BE2C (cell line): ENCODE data around the gene CLCNKB.
"Not testable (repeated sequence)": the region's sequence is repeated elsewhere in the genome, so short reads cannot be mapped to it uniquely, and the experiment has no call there.

Experiments
- DNase-seq: peaks from one replicate; pipeline ENCODE4 v3.0.0-alpha.2; 2020
- H3K27me3 ChIP-seq: fragments of 250-450 bp; sonication (Bioruptor Pico); 2 replicates; pipeline ENCODE4 v1.5.1; 2020; ENCODE audit warnings: mild to moderate bottlenecking
- H3K36me3 ChIP-seq: fragments of 250-450 bp; sonication (Bioruptor Pico); 2 replicates; pipeline ENCODE4 v1.5.1; 2020; ENCODE audit warnings: mild to moderate bottlenecking
- H3K4me1 ChIP-seq: fragments of 250-450 bp; sonication (Bioruptor Pico); 2 replicates; pipeline ENCODE4 v1.5.1; 2020
- H3K4me3 ChIP-seq: 2 replicates; pipeline ENCODE4 v1.5.1; 2011; ENCODE audit warnings: low read depth, low read length
- H3K9me3 ChIP-seq: fragments of 250-450 bp; sonication (Bioruptor Pico); 2 replicates; pipeline ENCODE4 v1.5.1; 2020
- CTCF ChIP-seq: IDR thresholded peaks from 2 replicates; pipeline ENCODE4 v1.5.1; 2012; ENCODE audit warnings: mild to moderate bottlenecking, low read depth, low read length

The CLCNKB gene

DNA sequence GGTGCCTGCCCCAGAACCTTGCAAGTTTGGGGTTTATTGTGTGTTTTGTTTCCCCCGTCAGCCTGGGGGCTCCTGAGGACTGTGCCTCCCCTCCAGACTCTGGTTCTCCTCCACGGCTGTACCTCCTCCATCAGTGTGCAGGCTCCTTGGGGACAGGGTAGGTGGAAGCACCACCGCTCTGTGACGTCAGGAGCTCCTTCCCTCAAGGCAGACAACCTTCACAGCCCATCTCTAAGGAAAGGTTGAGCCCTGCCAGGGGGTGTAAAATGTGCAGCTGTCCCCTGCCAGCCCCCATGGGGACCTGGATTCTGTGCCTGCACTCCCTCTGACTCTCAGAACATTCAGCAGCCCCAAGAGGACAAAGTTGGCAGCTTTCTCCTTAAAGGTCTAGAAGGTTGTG is 25.3 kb upstream of the CLCNKB start:
- H3K27me3 ChIP-seq = no peaks in the 10 kb centered on the region
- no peak overlapping the region for H3K4me3 ChIP-seq
- no peaks in the 10 kb centered on the region for H3K36me3 ChIP-seq
- DNase-seq = no peak
- H3K4me1 ChIP-seq = peaks cover 40% of the 10 kb centered on the region
- no peak for TF ChIP-seq CTCF
- no peaks in the 10 kb centered on the region for H3K9me3 ChIP-seq

DNA sequence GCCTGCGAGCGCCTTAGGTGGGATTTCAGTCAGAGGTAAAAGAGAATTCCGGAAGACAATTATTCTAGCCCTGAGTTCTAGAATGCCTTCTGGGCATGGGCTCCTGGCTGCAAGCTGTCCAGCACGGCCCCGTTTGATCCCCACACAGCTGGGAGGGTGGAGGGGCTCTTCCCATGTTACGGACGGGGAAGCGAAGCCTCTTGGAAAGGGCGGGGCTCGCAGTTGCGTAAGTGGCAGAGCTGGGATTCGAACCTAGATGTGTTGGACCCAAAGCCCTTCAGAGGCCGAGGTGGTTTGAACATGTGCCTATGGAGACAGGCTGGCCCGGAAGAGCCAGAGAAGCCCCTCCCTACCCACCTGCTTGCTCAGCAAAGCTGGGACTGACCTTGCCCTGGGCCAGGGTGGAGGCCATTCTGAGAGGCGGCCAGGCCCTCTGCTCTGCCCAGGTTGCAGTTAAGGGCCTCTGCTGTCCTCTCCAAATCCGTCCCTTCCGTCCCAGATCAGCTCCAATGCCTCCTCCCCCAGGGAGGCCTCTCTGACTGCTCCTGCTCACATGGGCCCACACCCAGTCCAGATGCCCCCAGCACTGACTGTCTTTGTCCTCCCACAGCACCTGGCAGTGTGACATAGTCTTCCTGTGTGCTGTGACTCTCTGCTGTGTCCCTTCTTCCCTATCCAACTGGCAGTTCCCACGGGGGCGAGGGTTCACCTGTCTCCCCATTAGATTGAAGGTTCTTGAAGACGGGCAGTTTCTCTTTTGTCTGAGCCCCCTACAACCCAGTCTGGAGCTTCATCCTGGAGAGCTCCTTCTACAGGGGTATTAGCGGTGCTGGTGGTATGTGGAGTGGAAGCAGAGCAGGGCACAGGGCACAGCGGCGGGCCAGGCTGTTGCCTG is 24.6 kb upstream of the CLCNKB start:
- Histone ChIP-seq H3K27me3 (no peaks in the 10 kb centered on the region), H3K4me3 (no peak overlapping the region), H3K36me3 (no peaks in the 10 kb centered on the region), H3K9me3 (no peaks in the 10 kb centered on the region), H3K4me1 (peaks cover 36% of the 10 kb centered on the region)
- no peak for TF ChIP-seq CTCF
- no peak for DNase-seq

GRCh38 chr1:16019644-16020277 is 23.8 kb upstream of the CLCNKB start:
- Histone ChIP-seq H3K4me3 (no peak overlapping the region), H3K9me3 (no peaks in the 10 kb centered on the region), H3K27me3 (no peaks in the 10 kb centered on the region), H3K4me1 (peaks cover 30% of the 10 kb centered on the region), H3K36me3 (no peaks in the 10 kb centered on the region)
- TF ChIP-seq CTCF = no peak
- peak; percentile 54 for DNase-seq

- TF ChIP-seq CTCF = no peak
- no peaks in the 10 kb centered on the region for H3K9me3 ChIP-seq
- H3K4me1 ChIP-seq = peaks cover 27% of the 10 kb centered on the region
These were observed 23.3 kb upstream of the CLCNKB start for GRCh38 chr1:16020325-16020724.

GRCh38 chr1:16020878-16021277 is 22.7 kb upstream of the CLCNKB start:
- H3K36me3 ChIP-seq, DNase-seq, H3K9me3 ChIP-seq, H3K27me3 ChIP-seq, H3K4me3 ChIP-seq: not testable (repeated sequence)
- peaks cover 22% of the 10 kb centered on the region for H3K4me1 ChIP-seq

More at GRCh38 chr1:16020325-16020724, 23.3 kb upstream of the CLCNKB start:
- no peak for DNase-seq
- Histone ChIP-seq H3K4me3 (no peak overlapping the region), H3K36me3 (no peaks in the 10 kb centered on the region), H3K27me3 (no peaks in the 10 kb centered on the region)

DNA sequence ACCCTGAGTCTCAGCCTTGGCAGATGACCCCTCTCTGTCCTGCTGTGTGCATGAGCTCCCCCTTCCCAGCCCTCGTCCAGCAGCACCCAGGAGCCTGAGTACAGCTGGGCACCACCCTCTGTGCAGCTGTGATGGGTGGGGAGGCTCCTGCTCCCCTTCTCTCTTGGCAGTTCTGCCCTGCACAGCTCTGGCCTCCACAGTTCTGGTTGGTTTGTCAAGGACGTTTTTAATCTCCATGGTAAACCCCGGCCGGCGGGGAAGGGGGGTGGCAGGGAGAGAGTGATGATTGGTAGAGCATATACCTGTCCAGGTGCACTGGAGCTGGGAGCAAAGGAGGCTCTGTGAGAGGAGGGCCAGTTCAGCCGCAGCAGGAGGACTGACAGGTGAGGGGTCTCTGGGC is 21.9 kb upstream of the CLCNKB start, which contains the start of gene CLCNKA:
Gene CLCNKA, plus strand, starts transcription at position 356 of the 400 bp plus-strand sequence. CDS start 584 bp downstream, outside the sequence.
- TF ChIP-seq CTCF = no peak
- no peaks in the 10 kb centered on the region for H3K36me3 ChIP-seq
- peaks cover 22% of the 10 kb centered on the region for H3K4me1 ChIP-seq
- no peaks in the 10 kb centered on the region for H3K27me3 ChIP-seq
- H3K4me3 ChIP-seq = no peak within 1 kb of the TSS
- no peak for DNase-seq
- no peaks in the 10 kb centered on the region for H3K9me3 ChIP-seq
